Measurements from ENCODE around the gene EIF2AK3.

EIF2AK3 gene

GRCh38 chr2:88540346-88540745 is 86.9 kb downstream of the EIF2AK3 start:
- DNase-seq (ENCODE audit: low read depth) = no peak

GRCh38 chr2:88538362-88538917 is 88.8 kb downstream of the EIF2AK3 start:
- no peak for DNase-seq (ENCODE audit: low read depth)

DNA sequence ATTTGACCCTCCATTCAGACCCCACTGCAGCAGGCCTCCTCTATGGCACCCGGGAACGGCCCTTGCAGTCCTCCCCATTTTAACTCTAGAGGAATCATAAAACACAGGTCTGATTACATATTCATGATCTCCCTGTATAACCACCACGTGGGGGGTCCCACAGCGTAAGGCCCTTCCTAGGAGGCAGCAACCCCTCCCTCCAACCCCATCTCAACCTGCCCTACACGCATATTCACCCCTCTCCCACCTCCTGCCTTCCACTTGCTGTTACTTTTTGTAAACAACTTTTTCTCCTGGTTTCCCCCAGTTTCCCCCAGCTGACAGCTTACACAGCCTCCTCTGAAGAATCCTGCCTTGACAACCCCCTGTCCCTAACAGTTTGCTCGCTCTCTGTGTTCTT is 89.6 kb downstream of the EIF2AK3 start:
- DNase-seq (ENCODE audit: low read depth) = no peak

- no peak for DNase-seq (ENCODE audit: low read depth)
Measured at GRCh38 chr2:88530081-88530480, 97.2 kb downstream of the EIF2AK3 start.

DNA sequence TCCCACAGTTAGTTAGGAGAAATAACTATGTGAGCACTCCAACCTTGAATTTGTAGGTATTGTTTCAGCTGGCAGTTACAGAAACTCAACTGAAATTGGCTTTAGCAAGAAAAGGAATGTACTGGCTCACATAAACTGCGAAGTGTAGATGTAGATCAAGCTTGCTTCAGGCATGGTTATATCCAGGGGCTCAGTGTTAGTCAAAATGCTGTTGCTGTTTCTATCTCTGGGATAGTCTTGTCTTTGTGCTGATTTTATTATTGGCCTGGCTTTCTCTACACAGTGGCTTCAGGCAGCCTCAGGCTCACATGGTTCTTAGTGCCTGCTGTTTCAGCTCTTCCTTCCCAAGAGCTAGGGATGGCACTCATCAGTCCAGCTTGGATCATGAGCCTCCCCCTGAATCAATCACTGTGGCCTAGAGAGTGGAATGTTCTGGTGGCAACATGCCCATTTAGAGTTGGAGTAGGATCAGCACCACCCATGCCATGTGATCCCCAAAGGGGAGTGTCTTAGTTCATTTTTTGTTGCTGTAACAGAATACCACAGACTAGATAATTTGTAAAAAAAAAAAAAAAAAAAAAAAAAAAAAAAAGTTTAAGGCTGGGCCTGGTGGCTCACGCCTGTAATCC is 105.7 kb downstream of the EIF2AK3 start:
- no peak for DNase-seq (ENCODE audit: low read depth)

- no peak for DNase-seq (ENCODE audit: low read depth)
Measured at GRCh38 chr2:88517759-88518201, 109.5 kb downstream of the EIF2AK3 start.
